Stimulated activated naive CD8-positive, alpha-beta T cell treated with anti-CD3 and anti-CD28 coated beads, Interleukin-15, Interleukin-2, amounts not matched to agents 100 ng/mL and 50 ng/mL, for 24 hours (primary cell): ENCODE results near the gene FAM9A.

ENCODE experiments used
- H3K27ac Mint-ChIP-seq: one replicate; pipeline ENCODE4 v1.8.0; 2021; ENCODE audit warnings: mild to moderate bottlenecking, mixed read lengths
- H3K27me3 Mint-ChIP-seq: one replicate; pipeline ENCODE4 v1.8.0; 2021; ENCODE audit warnings: mixed read lengths
- H3K36me3 Mint-ChIP-seq: one replicate; pipeline ENCODE4 v1.8.0; 2021; ENCODE audit warnings: low read depth, mixed read lengths
- H3K4me1 Mint-ChIP-seq: one replicate; pipeline ENCODE4 v1.8.0; 2021; ENCODE audit warnings: low read depth, mixed read lengths
- H3K4me3 Mint-ChIP-seq: one replicate; pipeline ENCODE4 v1.8.0; 2021; ENCODE audit warnings: mild to moderate bottlenecking, mixed read lengths
- H3K9me3 Mint-ChIP-seq: one replicate; pipeline ENCODE4 v1.8.0; 2021; ENCODE audit warnings: mixed read lengths

FAM9A gene

DNA sequence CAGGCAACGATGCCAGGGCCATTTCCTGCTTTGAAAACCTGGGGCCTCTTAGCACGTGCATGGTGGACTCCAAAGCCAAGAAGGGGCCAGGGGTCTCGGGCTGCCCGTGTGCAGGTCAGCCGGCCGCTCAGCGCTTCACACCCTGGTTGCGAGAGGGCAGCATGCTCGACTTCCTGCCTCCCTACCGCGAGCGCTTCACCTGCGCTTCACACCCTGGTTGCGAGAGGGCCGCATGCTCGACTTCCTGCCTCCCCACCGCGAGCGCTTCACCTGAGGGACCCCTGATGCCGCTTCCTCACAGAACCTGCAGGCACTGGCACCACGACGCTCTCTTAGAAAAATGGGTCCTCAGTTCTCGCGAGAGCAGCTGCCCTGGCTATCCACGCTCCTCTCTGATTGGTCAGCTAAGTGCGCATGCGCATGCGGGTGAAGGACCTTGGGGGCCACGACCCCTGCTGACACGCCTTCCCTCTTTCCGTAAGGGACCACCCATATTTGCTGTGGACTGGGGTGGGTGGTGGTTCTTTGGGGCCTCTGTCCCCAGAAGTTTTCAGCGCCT, at the start of gene FAM9A:
TSS of gene FAM9A (minus strand) at position 343 of the 559 bp plus-strand sequence. CDS start 1,212 bp downstream, outside the sequence.
- Mint-ChIP-seq H3K4me1 (no peaks in the 10 kb centered on the region), H3K27me3 (peaks cover 1% of the 10 kb centered on the region), H3K36me3 (no peaks in the 10 kb centered on the region), H3K9me3 (no peaks in the 10 kb centered on the region), H3K4me3 (no peak within 1 kb of the TSS), H3K27ac (no peak within 1 kb of the TSS)

DNA sequence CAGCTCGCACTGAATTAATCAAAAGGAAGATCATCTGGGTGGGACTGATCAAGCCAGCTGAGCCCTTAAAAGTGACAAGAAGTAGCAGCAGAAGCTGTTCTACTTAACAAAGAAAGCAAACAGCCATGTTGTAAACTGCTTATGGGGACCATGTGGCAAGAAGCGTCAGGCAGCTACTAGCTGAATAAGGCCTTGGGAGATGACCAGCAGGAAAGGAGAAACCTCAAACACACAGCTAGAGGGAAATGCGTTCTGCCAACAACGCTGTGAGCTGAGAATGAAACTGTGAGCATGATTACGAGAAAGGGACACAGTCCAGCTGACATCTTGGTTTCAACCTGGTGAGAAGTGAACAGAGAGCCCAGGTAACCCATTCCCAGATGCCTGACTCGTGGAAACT, 49.3 kb upstream of the FAM9A start:
- Mint-ChIP-seq H3K4me3 (no peak overlapping the region), H3K27me3 (peaks cover 24% of the 10 kb centered on the region), H3K9me3 (no peaks in the 10 kb centered on the region), H3K4me1 (no peaks in the 10 kb centered on the region), H3K27ac (no peak overlapping the region), H3K36me3 (no peaks in the 10 kb centered on the region)

DNA sequence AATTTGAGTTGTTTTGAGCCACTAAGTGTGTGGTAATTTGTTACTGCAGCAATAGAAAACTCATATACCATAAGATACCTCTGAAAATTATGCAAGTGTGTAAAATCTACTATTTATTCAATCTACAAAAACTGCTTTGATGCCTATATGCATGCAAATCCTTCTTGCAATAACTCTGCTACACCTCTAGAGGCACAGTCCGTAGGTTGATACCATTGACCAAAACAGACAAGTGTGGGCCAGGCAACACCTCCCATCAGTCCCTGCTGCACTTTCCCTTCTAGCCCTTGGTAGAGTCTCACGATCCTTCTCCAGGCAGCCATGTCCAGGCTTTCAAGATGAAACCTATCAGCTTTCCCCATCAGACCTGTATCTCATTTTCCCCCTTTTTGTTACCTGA, 48.8 kb upstream of the FAM9A start:
- no peaks in the 10 kb centered on the region for H3K4me1 Mint-ChIP-seq
- no peaks in the 10 kb centered on the region for H3K9me3 Mint-ChIP-seq
- no peaks in the 10 kb centered on the region for H3K36me3 Mint-ChIP-seq
- peaks cover 24% of the 10 kb centered on the region for H3K27me3 Mint-ChIP-seq
- H3K4me3 Mint-ChIP-seq: no peak overlapping the region
- no peak overlapping the region for H3K27ac Mint-ChIP-seq

DNA sequence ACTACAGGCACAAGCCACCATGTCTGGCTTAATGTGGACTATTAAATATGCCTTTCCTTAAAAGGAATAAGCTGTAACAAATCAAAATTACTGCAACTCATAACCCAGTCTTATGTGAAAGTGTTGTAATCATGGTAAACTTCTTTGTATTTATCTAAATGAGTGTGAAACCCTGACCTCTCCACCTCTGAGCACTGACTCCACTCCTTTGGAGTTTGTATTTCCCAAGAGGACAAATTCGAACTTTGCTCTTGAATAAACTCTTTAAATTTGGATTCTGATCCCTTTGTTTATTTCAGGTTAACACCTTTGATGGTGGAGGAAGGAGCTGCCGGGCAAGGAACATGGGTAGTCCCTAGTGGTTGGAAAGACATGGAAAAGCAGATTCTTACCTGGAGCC, 48.3 kb upstream of the FAM9A start:
- H3K4me1 Mint-ChIP-seq: no peaks in the 10 kb centered on the region
- H3K4me3 Mint-ChIP-seq: no peak overlapping the region
- H3K36me3 Mint-ChIP-seq: no peaks in the 10 kb centered on the region
- H3K9me3 Mint-ChIP-seq: no peaks in the 10 kb centered on the region
- no peak overlapping the region for H3K27ac Mint-ChIP-seq
- peaks cover 24% of the 10 kb centered on the region for H3K27me3 Mint-ChIP-seq

DNA sequence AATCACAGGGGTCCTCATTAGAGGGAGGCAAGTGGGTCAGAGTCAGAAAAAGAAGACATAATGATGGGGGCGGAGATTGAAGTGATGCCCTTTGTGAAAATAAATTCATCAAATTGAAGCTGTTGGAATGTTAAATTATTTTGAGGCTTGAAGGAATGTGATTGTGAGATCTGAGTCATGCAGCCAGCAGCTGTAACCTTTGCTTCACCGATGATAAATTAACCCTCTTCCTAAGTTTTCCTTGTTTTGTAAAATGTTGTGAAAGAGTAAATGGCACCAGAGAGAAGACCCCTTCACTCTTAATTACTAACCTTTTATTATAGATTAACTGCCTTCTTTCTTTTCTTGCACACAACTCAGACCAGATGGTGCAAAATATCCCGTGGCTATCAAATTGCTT, 47.7 kb upstream of the FAM9A start:
- Mint-ChIP-seq H3K36me3 (no peaks in the 10 kb centered on the region), H3K9me3 (no peaks in the 10 kb centered on the region), H3K27me3 (peaks cover 24% of the 10 kb centered on the region), H3K4me3 (no peak overlapping the region), H3K4me1 (no peaks in the 10 kb centered on the region), H3K27ac (no peak overlapping the region)

DNA sequence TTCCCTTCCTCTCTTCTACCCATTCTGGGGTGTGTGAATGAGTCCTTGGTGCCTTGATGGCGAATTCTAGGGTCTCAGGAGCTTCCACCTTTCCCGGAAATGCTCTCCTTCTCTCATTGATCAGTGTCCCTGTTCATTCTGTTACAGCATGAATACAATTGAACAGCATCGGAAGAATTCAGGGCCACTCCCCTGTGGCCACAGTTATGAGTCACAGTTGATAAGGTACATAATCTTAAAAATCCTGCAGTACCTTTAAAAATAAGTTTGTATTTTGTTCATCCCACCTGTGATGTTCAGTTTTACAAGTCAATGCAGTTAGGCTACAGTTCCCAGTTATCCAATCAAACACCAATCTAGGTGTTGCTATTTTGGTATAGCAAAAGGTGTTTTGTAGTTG, 47.3 kb upstream of the FAM9A start:
- Mint-ChIP-seq H3K4me3 (no peak overlapping the region), H3K27ac (no peak overlapping the region), H3K4me1 (no peaks in the 10 kb centered on the region), H3K9me3 (no peaks in the 10 kb centered on the region), H3K27me3 (peaks cover 24% of the 10 kb centered on the region), H3K36me3 (no peaks in the 10 kb centered on the region)

DNA sequence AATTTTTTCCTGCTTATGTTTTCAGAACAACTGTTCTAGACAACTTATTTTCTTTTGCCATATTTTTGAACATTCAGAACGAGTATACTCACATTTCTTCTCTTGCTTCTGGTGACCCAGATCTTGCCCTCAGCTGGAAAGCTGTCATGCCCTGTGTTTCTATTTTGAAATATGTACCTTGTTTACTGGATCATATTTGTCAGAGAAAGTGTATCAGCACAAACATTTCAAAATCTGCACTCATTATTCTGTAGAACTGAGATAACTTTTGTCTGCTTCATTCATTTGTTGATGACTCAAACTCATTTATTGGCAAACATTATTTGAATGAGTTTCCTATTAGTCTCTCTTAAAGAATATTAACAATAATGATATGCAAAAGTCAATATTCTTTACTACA, 46.2 kb upstream of the FAM9A start:
- Mint-ChIP-seq H3K27ac (no peak overlapping the region), H3K4me3 (no peak overlapping the region), H3K36me3 (no peaks in the 10 kb centered on the region), H3K4me1 (no peaks in the 10 kb centered on the region), H3K9me3 (no peaks in the 10 kb centered on the region), H3K27me3 (peaks cover 24% of the 10 kb centered on the region)

DNA sequence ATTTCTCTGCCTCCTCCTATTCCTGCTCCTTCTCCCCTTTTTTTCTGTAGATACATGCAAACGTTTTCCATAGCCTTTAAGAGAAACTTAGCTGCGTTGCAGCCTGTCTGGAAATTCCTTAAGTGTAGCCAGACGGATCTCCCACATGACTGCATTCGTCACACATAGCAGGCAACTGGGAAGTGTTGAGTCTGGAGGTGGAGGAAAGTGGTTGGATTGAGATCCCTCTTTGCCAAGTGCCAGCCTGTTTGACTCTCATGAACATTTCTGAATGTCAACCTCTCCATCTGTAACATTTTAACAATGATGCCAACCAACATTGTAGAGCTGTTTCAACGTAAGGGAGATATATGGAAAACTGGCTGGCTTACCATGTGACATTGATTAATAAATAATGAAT, 45.1 kb upstream of the FAM9A start:
- no peaks in the 10 kb centered on the region for H3K4me1 Mint-ChIP-seq
- H3K36me3 Mint-ChIP-seq: no peaks in the 10 kb centered on the region
- no peaks in the 10 kb centered on the region for H3K9me3 Mint-ChIP-seq
- H3K4me3 Mint-ChIP-seq: no peak overlapping the region
- H3K27ac Mint-ChIP-seq: no peak overlapping the region
- peaks cover 24% of the 10 kb centered on the region for H3K27me3 Mint-ChIP-seq

DNA sequence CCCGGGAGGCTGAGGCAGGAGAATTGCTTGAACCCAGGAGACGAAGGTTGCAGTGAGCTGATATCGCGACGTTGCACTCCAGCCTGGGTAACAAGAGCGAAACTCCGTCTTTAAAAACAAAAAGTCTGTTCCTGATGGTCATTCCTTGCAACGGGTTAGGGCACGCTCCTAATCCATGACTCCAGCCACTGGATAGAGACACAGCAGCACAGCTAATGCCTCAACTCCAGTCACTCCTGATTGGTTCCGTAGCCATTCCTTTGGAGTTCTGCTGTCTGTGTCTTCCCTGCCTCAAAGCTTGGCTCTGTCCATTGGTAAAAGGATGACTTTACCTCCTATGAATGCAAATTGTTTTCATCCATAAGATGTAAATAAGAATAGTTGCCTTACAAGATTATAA, 44.3 kb upstream of the FAM9A start:
- no peak overlapping the region for H3K27ac Mint-ChIP-seq
- H3K4me3 Mint-ChIP-seq: no peak overlapping the region
- H3K4me1 Mint-ChIP-seq: no peaks in the 10 kb centered on the region
- H3K9me3 Mint-ChIP-seq: no peaks in the 10 kb centered on the region
- H3K36me3 Mint-ChIP-seq: no peaks in the 10 kb centered on the region
- H3K27me3 Mint-ChIP-seq: peaks cover 23% of the 10 kb centered on the region

DNA sequence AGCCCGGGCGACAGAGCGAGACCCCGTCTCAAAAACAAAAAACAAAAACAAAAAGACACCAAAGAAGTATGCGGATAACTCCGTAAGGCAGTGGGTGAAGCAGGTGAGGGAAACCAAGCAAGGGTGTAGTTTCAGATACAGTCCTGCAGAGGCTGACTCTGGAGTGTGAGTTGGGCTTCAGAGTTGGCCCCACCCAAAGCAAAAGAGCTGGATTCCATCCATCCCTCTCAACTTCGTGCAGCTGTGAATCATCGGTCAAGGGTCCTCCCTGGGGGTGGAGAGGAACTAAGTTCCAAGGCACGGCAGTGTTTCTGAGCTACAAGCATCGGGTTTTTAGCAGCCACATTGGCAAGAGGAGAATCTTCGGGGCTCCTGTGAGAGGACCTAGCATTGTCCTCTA, 43.9 kb upstream of the FAM9A start:
- no peaks in the 10 kb centered on the region for H3K4me1 Mint-ChIP-seq

DNA sequence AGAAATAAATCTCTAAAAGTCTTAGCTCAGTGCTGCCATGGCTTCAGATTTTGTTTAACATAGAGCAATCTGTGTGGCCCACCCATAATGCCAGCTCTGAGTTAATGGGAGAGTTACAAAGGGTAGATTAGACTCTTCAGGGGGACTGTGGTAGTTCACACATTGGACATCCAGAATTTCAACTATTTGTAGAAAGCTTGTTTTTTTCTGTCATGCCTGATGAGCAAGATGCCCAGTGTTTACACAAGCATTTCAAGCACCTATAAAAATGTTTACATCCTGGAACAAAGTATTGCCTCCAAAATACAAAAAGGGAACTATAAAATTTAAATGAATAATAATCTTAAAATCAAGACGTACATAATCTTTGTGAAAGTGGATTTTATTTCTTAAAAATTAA, 43.0 kb upstream of the FAM9A start:
- peaks cover 18% of the 10 kb centered on the region for H3K27me3 Mint-ChIP-seq
- H3K9me3 Mint-ChIP-seq: no peaks in the 10 kb centered on the region
- no peak overlapping the region for H3K27ac Mint-ChIP-seq

More for the DNA sequence above, 43.9 kb upstream of the FAM9A start:
- no peak overlapping the region for H3K4me3 Mint-ChIP-seq
- H3K27ac Mint-ChIP-seq: no peak overlapping the region
- no peaks in the 10 kb centered on the region for H3K9me3 Mint-ChIP-seq
- peaks cover 19% of the 10 kb centered on the region for H3K27me3 Mint-ChIP-seq
- no peaks in the 10 kb centered on the region for H3K36me3 Mint-ChIP-seq

DNA sequence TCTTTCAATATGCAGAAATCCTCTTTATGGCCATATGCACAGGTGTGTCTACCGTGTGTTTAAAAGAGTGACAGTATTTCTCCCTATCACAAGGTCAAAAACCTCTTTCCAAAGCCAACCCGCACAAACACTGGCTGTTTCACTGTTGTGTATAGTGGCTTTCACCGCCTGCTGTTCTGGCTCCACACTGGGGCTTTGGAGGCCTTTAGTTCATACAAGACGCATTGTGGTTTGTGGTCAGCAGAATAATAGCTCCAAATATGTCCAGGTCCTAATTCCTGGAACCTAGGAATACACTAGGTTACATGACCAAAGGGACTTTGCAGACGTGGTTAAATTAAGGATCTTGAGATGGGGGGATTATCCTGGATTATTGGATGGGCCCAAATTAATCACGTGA, 40.7 kb upstream of the FAM9A start:
- H3K27ac Mint-ChIP-seq: no peak overlapping the region
- H3K27me3 Mint-ChIP-seq: peaks cover 15% of the 10 kb centered on the region

More for the DNA sequence above, 43.0 kb upstream of the FAM9A start:
- Mint-ChIP-seq H3K4me1 (no peaks in the 10 kb centered on the region), H3K36me3 (no peaks in the 10 kb centered on the region), H3K4me3 (no peak overlapping the region)

DNA sequence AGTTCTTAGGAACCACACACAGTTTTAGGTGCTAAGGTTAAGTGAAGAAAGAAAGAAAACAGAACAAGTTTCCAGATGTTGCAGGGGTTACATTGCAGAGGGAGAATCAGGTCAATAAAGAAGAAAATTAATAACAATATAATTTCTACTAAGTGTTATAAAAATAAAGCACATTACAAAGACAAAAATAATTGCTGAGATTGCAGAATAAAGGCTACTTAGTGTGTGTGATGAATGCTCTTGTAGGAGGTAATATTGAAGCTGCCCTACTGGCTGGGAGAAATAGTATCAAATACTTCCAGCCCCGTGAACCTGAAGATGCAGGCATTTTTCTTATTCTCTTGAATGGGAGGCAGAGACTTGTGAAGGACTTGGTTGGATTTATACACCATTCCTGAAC, 33.2 kb upstream of the FAM9A start:
- no peaks in the 10 kb centered on the region for H3K4me1 Mint-ChIP-seq
- no peaks in the 10 kb centered on the region for H3K9me3 Mint-ChIP-seq
- no peaks in the 10 kb centered on the region for H3K36me3 Mint-ChIP-seq
- H3K4me3 Mint-ChIP-seq: no peak overlapping the region
- H3K27ac Mint-ChIP-seq: no peak overlapping the region
- H3K27me3 Mint-ChIP-seq: peaks cover 40% of the 10 kb centered on the region

More for the DNA sequence above, 40.7 kb upstream of the FAM9A start:
- Mint-ChIP-seq H3K36me3 (no peaks in the 10 kb centered on the region), H3K4me3 (no peak overlapping the region), H3K4me1 (no peaks in the 10 kb centered on the region), H3K9me3 (no peaks in the 10 kb centered on the region)

DNA sequence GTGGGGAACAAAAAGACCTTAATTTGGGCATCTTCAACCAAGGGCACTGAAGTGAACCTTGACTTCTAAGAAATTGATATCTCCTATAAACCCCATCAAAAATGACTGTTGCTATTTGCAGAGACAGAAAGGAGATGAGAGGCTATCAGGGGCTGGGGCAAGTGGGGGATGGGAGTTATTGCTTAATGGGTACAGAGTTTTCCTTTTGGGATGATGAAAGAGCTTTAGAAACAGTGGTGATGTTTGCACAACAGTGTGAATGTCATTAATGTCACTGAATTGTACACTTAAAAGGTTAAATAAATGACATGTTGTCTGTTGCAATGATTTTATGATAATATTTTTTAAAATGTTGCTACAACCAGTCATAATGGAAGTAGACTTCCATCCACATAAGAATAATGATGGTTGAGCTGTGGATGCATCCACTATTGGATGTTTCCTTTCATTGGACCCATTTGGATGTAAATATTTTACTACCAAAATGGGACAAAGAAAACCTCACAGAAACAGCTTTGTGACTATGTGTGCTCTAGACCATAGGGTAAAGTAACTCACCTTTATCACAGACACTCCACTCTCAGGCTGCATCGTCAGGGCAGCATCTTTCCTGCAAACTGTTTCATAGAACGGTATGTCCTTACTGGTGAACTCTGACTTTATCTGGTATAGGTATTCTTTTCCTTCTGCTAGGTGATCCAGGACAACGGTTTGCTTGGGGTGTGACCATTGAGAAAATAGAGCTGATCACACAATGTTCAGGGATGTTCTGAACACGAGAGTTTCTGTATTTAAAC, 31.6 kb upstream of the FAM9A start:
- H3K4me3 Mint-ChIP-seq: no peak overlapping the region
- H3K36me3 Mint-ChIP-seq: no peaks in the 10 kb centered on the region
- peaks cover 48% of the 10 kb centered on the region for H3K27me3 Mint-ChIP-seq
- no peaks in the 10 kb centered on the region for H3K9me3 Mint-ChIP-seq
- H3K27ac Mint-ChIP-seq: no peak overlapping the region
- H3K4me1 Mint-ChIP-seq: no peaks in the 10 kb centered on the region

DNA sequence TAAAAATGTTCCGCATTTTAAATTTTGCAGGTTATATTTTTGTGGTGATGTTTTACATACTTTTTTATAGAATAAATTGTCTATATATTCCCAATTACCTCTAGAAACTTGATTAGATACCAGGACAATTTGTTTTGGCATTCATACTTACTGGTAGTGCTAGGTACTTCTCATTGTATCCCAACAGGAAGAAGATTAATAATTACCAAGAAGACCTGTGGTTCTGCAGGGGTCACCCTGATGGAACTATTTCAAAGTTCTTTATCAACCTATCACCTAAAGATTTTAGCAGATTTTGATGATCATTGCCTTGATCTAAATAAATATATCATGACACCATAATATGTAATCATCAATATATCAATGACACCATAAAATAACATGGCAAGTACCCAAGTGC, 22.5 kb upstream of the FAM9A start:
- H3K9me3 Mint-ChIP-seq: no peaks in the 10 kb centered on the region

DNA sequence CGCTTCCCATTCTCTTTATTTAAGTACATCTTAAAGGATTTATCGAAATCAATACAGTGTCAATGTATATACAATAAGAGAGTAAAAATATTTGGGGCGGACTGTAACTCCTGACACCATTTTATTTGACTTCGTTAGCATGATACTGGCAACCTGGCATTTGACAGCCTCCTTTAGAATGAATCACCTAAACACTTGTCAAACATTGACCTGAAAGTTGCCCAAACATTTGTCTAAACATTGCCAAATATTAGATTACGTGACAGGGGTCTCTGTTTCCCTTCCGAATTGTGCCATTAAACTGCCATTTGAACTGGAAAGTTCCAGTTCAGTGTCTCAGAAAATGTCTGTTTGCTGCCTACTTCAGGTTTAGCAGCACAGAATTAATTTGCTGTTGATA, 20.8 kb upstream of the FAM9A start:
- no peaks in the 10 kb centered on the region for H3K36me3 Mint-ChIP-seq
- H3K27me3 Mint-ChIP-seq: peaks cover 10% of the 10 kb centered on the region
- no peak overlapping the region for H3K4me3 Mint-ChIP-seq
- no peak overlapping the region for H3K27ac Mint-ChIP-seq
- no peaks in the 10 kb centered on the region for H3K4me1 Mint-ChIP-seq
- H3K9me3 Mint-ChIP-seq: no peaks in the 10 kb centered on the region

More for the DNA sequence above, 22.5 kb upstream of the FAM9A start:
- Mint-ChIP-seq H3K27ac (no peak overlapping the region), H3K4me3 (no peak overlapping the region), H3K4me1 (no peaks in the 10 kb centered on the region), H3K27me3 (peaks cover 14% of the 10 kb centered on the region), H3K36me3 (no peaks in the 10 kb centered on the region)
